ENCODE measurements around the gene ITLN1.

- TF ChIP-seq CTCF (IDR thresholded peaks at IDR 0.05) = no peak
- TF ChIP-seq POLR2A (IDR thresholded peaks at IDR 0.05) = no peak
Measured at GRCh38 chr1:160911441-160911840, 26.5 kb upstream of the ITLN1 start.

Measured in uterus (tissue), 2 donors.